K562 (cell line): ENCODE results near the gene ITPR1. TPM values are rescaled to one million over a fixed set of nuclear protein-coding genes. Genes with fewer than 3 reads are reported as not detected.

Experiments
- ATAC-seq: fragments of 200-7000 bp; cut with Tn5 transposase; 3 replicates; pipeline ENCODE4 v1.9.1; 2020; ENCODE audit warnings: moderate library complexity
- BruUV-seq: library from RNA; stranded (reverse); fragments of 400-500 nt; replicated peaks from 2 replicates; lab custom pipeline; 2021; lab: Mats Ljungman, UMichigan
- CTCF ChIA-PET: fragments of 300-600 bp; formaldehyde crosslinking; extraction: SDS; loops from one replicate; lab custom pipeline; 2021; ENCODE audit warnings: low intra/inter-chr PET ratio; lab: Yijun Ruan, JAX
- POLR2A ChIA-PET: fragments of 300-600, 350-650 bp; sonication (Branson Sonifier 250); formaldehyde crosslinking; extraction: SDS; loops from one replicate; lab custom pipeline; 2021; ENCODE audit warnings: antibody characterized with exemption, inconsistent platforms; lab: Yijun Ruan, JAX
- DNase-seq, 4 experiments: peaks; one replicate each; pipeline versions ENCODE4 v3.0.0 to v3.0.0-alpha.2; 2011 to 2018; ENCODE audit warnings: low spot score in 3 of 4, mixed read lengths in 3 of 4; ENCODE audit errors: extremely low read depth in 1 of 4
- FAIRE-seq: peaks from 2 replicates; lab custom pipeline; 2011; peaks lifted over from hg19 to GRCh38; lab: Jason Lieb, UNC
- H2AFZ ChIP-seq: 2 replicates; pipeline ENCODE4 v1.6.0; 2011; ENCODE audit warnings: low read depth, low read length, control low read depth, inconsistent platforms
- H3K27ac ChIP-seq: fragments of 200-600 bp; 3 replicates; pipeline ENCODE4 v1.8.0; 2011; ENCODE audit warnings: low read depth, mild to moderate bottlenecking, control low read depth, inconsistent platforms, low read length, moderate library complexity, mixed read lengths; ENCODE audit errors: extremely low read depth
- H3K27me3 ChIP-seq, 2 experiments: fragments of 300-600 bp in 1 of 2; 2 replicates in 1 of 2; 3 replicates in 1 of 2; pipeline versions ENCODE4 v1.6.0 to v1.8.0; 2011; ENCODE audit warnings: inconsistent platforms in 2 of 2, low read length in 2 of 2, mild to moderate bottlenecking in 1 of 2, mixed read lengths in 1 of 2, moderate library complexity in 1 of 2; ENCODE audit not compliant: control insufficient read depth in 2 of 2, insufficient read depth in 2 of 2
- H3K36me3 ChIP-seq: fragments of 300-600 bp; 3 replicates; pipeline ENCODE4 v1.8.0; 2011; ENCODE audit warnings: mild to moderate bottlenecking, low read length, inconsistent platforms; ENCODE audit not compliant: control insufficient read depth, insufficient read depth
- H3K4me1 ChIP-seq, 2 experiments: fragments of 200-600 bp in 1 of 2; replicated peaks in 1 of 2; 2 replicates in 1 of 2; 3 replicates in 1 of 2; pipeline versions ENCODE4 v1.5.1 to v1.8.0; 2011; ENCODE audit warnings: inconsistent platforms in 2 of 2, low read length in 2 of 2, mild to moderate bottlenecking in 1 of 2, mixed read lengths in 1 of 2, moderate library complexity in 1 of 2; ENCODE audit not compliant: control insufficient read depth in 2 of 2, insufficient read depth in 2 of 2
- H3K4me2 ChIP-seq: 2 replicates; pipeline ENCODE4 v1.6.1; 2011; ENCODE audit warnings: low read length, control low read depth, inconsistent platforms, mixed read lengths; ENCODE audit not compliant: insufficient read depth
- H3K4me3 ChIP-seq: fragments of 200-600 bp; sonication (generic), shearing (Covaris generic); 2 replicates; pipeline ENCODE4 v1.5.1; 2016; ENCODE audit warnings: control low read depth, inconsistent platforms
- H3K79me2 ChIP-seq: fragments of 200-600 bp; 3 replicates; pipeline ENCODE4 v1.8.0; 2011; ENCODE audit warnings: low read length, inconsistent platforms; ENCODE audit not compliant: control insufficient read depth, insufficient read depth
- H3K9ac ChIP-seq, 2 experiments: 2 replicates each; pipeline versions ENCODE4 v1.6.0 to v1.6.1; 2011; ENCODE audit warnings: low read depth in 2 of 2, low read length in 2 of 2, control low read depth in 1 of 2, inconsistent platforms in 1 of 2, mild to moderate bottlenecking in 1 of 2, mixed read lengths in 1 of 2; ENCODE audit not compliant: insufficient read depth in 1 of 2
- H3K9me1 ChIP-seq: one replicate; pipeline ENCODE4 v1.6.0; 2011; ENCODE audit warnings: inconsistent platforms, mild to moderate bottlenecking, low read length, moderate library complexity; ENCODE audit not compliant: control insufficient read depth, insufficient read depth
- H3K9me3 ChIP-seq: replicated peaks from 2 replicates; pipeline ENCODE4 v1.5.1; 2011; ENCODE audit warnings: low read depth, low read length, inconsistent platforms; ENCODE audit not compliant: control insufficient read depth, insufficient read depth
- H4K20me1 ChIP-seq: replicated peaks from 2 replicates; pipeline ENCODE4 v1.6.1; 2011; ENCODE audit warnings: low read length, inconsistent platforms, mixed read lengths; ENCODE audit not compliant: control insufficient read depth, insufficient read depth
- CAMTA2 ChIP-seq: fragments of 250-450 bp; sonication (Bioruptor Pico); conservative IDR thresholded peaks from 2 replicates; pipeline ENCODE4 v1.5.1; 2022
- CBX3 ChIP-seq, 2 experiments: IDR thresholded peaks; 1 replicate in 1 of 2; 2 replicates in 1 of 2; pipeline ENCODE4 v1.6.1; 2012; ENCODE audit warnings: inconsistent platforms in 2 of 2, low read length in 2 of 2, borderline replicate concordance in 1 of 2, control low read depth in 1 of 2
- HEY1 ChIP-seq: fragments of 250-450 bp; sonication (Bioruptor Pico); IDR thresholded peaks from 2 replicates; pipeline ENCODE4 v1.5.0; 2020; ENCODE audit warnings: mild to moderate bottlenecking, moderate library complexity, borderline replicate concordance
- KDM1A ChIP-seq, 2 experiments: fragments of 450-650 bp; IDR thresholded peaks; 2 replicates each; pipeline ENCODE4 v1.6.1; 2016; ENCODE audit warnings: mild to moderate bottlenecking in 2 of 2
- MYBL2 ChIP-seq, 2 experiments: fragments of 450-650 bp in 1 of 2; sonication (generic) in 1 of 2; formaldehyde crosslinking in 1 of 2; IDR thresholded peaks; 2 replicates each; pipeline versions ENCODE4 v1.6.1 to v1.8.1; 2017 to 2022; ENCODE audit warnings: borderline replicate concordance in 1 of 2, inconsistent platforms in 1 of 2, low read depth in 1 of 2, mild to moderate bottlenecking in 1 of 2, missing genetic modification reagents in 1 of 2, moderate library complexity in 1 of 2
- NFYB ChIP-seq: IDR thresholded peaks from 2 replicates; pipeline ENCODE4 v1.6.1; 2011; ENCODE audit warnings: mild to moderate bottlenecking, moderate library complexity; ENCODE audit not compliant: insufficient read length; ENCODE audit errors: extremely low read depth
- PHB2 ChIP-seq: fragments of 450-650 bp; IDR thresholded peaks from 2 replicates; pipeline ENCODE4 v1.6.1; 2017; ENCODE audit warnings: low read depth
- RBFOX2 ChIP-seq: fragments of 200-400 bp; formaldehyde crosslinking; IDR thresholded peaks from 2 replicates; pipeline ENCODE4 v1.6.1; 2017; ENCODE audit warnings: low read depth, mild to moderate bottlenecking, low read length, moderate library complexity
- RHOXF2B ChIP-seq: fragments of 250-450 bp; sonication (Bioruptor Pico); conservative IDR thresholded peaks from 2 replicates; pipeline ENCODE4 v1.5.1; 2021
- SMAD1 ChIP-seq: fragments of 150-350 bp; IDR thresholded peaks from 2 replicates; pipeline ENCODE4 v1.6.1; 2014; ENCODE audit warnings: low read length, low read depth; ENCODE audit not compliant: partially characterized antibody
- ZKSCAN8 ChIP-seq: fragments of 200-800 bp; sonication (Bioruptor generic); IDR thresholded peaks from 2 replicates; pipeline ENCODE4 v1.6.1; 2016; ENCODE audit warnings: missing genetic modification characterization, missing compliant biosample characterization
- WGBS: fragments of 100-300 bp; shearing (Covaris generic); methylation state at CpG from one replicate; pipeline ENCODE4 v1.1.6; 2016; ENCODE audit warnings: low coverage, mixed read lengths; ENCODE audit not compliant: insufficient coverage; ENCODE audit errors: missing lambda C conversion rate; 5-methylcytosine and 5-hydroxymethylcytosine counted together
- in situ Hi-C: fragments of 300-500 bp; cut with MboI; formaldehyde crosslinking; loops from 4 replicates; pipeline ENCODE4 v1.15.0; 2018; ENCODE audit warnings: inconsistent platforms, mixed read lengths
- intact Hi-C: fragments of 100-400 bp; cut with micrococcal nuclease; formaldehyde crosslinking; loops from 2 replicates; pipeline ENCODE4 v1.14.2; 2022
- polyA plus RNA-seq, 8 experiments: library from polyadenylated mRNA; depleted of rRNA in 4 of 8; stranded (reverse) in 5 of 8; unstranded in 3 of 8; fragments of >200 nt; fragmentation: Nextera tagmentation in 2 of 8; fragmentation: Illumina TruSeq in 1 of 8; extraction: Ambion mirVana in 2 of 8; extraction: Trizol in 1 of 8; gene quantifications; 2 replicates each; pipeline versions ENCODE4 v1.2.1 to v1.2.3, GENCODE V29; 2011 to 2014; ENCODE audit warnings: inconsistent platforms in 1 of 8, missing spikeins in 1 of 8
- total RNA-seq, 7 experiments: library from RNA; depleted of rRNA in 6 of 7; stranded (reverse); fragments of >200 nt in 6 of 7; fragmentation: Illumina TruSeq in 2 of 7; extraction: Trizol in 2 of 7; gene quantifications; 2 replicates each; pipeline versions ENCODE4 v1.2.1 to v1.2.3, GENCODE V29; 2011 to 2021; ENCODE audit warnings: low replicate concordance in 1 of 7
- TF ChIP-seq, protein P1 (sequence below): fragments of 250-450 bp; sonication (Bioruptor Pico); IDR thresholded peaks from 2 replicates; pipeline ENCODE4 v1.6.1; 2021; ENCODE audit warnings: mild to moderate bottlenecking
- TF ChIP-seq, protein P2 (sequence below): sonication (generic); formaldehyde crosslinking; IDR thresholded peaks from 2 replicates; pipeline ENCODE4 v1.8.1; 2023; ENCODE audit warnings: mild to moderate bottlenecking, missing genetic modification reagents
- TF ChIP-seq, protein P3 (sequence below): fragments of 450-650 bp; formaldehyde crosslinking; IDR thresholded peaks from 2 replicates; pipeline ENCODE4 v1.4.0; 2020; ENCODE audit warnings: mild to moderate bottlenecking, moderate library complexity
- TF ChIP-seq, protein P4 (sequence below): IDR thresholded peaks from 3 replicates; pipeline ENCODE4 v1.6.1; 2011; ENCODE audit warnings: borderline replicate concordance, mild to moderate bottlenecking; ENCODE audit not compliant: insufficient read length, insufficient read depth

Gene ITPR1
- total and polyA plus RNA-seq, 9 of the 15 experiments (the other 6 are each of a cell fraction or from before 2014, with no cell fraction given): 22.4 to 40.0 (median 27.4) TPM

DNA sequence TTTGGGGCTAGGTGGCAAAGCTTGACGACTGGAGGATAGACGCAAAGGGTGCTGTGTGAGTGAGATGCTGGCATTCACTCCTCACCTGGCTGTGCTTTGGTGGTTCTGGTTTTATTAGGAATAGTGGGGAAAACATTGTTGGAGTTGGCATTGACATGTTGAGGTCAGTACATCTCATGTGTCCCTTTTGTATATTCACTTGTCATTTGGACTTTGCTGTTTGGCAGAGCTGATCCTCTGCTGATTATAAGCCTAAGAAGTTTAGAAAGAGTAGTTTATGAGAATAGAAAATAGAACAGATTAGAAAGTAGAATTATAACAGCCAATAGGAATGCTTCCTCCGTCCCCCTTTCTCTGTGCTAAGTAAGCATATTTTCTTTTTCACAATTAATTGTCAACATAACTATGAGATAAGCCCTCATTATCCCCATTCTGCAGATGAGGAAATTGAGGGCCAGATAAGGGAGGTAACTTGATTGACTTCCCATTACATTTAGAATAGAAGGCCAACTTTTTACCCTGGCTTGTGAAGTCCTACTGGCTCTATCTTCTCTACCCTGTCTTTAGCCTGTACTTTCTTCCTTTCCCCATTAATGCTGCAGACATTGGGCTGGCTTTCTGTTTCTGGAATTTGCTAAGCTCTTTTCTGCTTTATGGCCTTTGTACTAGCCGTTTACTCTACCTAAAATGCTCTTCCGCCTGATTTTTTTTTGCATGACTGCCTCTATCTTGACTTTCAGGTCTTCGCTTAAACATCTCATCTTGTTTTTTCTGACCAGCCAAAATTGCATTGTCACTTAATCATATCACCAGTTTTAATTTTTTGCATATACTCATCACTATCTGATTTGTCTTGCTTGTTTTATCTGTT is 12.8 kb downstream of the ITPR1 start:
- H4K20me1 ChIP-seq: no peaks in the 10 kb centered on the region; the same call in 1 of the 2 replicates
- no peak for DNase-seq
- peaks cover 15 to 55% of the 10 kb centered on the region in 2 experiments for H3K4me1 ChIP-seq
- H3K9me1 ChIP-seq: no peaks in the 10 kb centered on the region
- CTCF ChIA-PET: no interaction called here
- intact Hi-C loops (no loop called here), in situ Hi-C loops (no loop called here)
- H3K36me3 ChIP-seq: peaks cover 8% of the 10 kb centered on the region; the same call in 2 of the 3 replicates
- no peak for FAIRE-seq
- H3K27me3 ChIP-seq: no peaks in the 10 kb centered on the region
- POLR2A ChIA-PET: interaction anchor here (0.9 to 10.9 kb wide), 6 partner anchors 8 to 78 kb away, joined by 4 to 220 read pairs (median 14); partner anchors contain the start of gene ITPR1
- no peaks in the 10 kb centered on the region for H3K9me3 ChIP-seq
- no peak; the same call in 1 of the 3 replicates for ATAC-seq
- 47% methylated on average over 6 of the region's 6 CpGs for WGBS
- peak overlapping the region; percentile 5; the same call in 1 of the 2 replicates for H2AFZ ChIP-seq
- H3K4me3 ChIP-seq: no peak overlapping the region
- H3K79me2 ChIP-seq: peaks cover 11% of the 10 kb centered on the region; the same call in 1 of the 3 replicates
- H3K4me2 ChIP-seq: peak overlapping the region; percentile 8; the same call in 1 of the 2 replicates
- H3K27ac ChIP-seq: peak overlapping the region; percentile 4; the same call in 1 of the 3 replicates
- no TSS peak for BruUV-seq
- H3K9ac ChIP-seq: 0 out of 4 replicates have a peak overlapping the region, but pooled peaks of 1 of the 2 experiments have one; percentile 5
- TF ChIP-seq RHOXF2B: no peak
- no peak for TF ChIP-seq RBFOX2
- TF ChIP-seq NFYB: no peak
- TF ChIP-seq, protein P1, sequence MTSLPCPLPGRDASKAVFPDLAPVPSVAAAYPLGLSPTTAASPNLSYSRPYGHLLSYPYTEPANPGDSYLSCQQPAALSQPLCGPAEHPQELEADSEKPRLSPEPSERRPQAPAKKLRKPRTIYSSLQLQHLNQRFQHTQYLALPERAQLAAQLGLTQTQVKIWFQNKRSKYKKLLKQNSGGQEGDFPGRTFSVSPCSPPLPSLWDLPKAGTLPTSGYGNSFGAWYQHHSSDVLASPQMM (CRISPR knock-in tag): no peak
- TF ChIP-seq MYBL2 (IDR thresholded peaks at IDR 0.05; ENCODE audit: low read depth): no peak
- no peak for TF ChIP-seq MYBL2 (CRISPR knock-in tag; IDR thresholded peaks at IDR 0.05; ENCODE audit: borderline replicate concordance)
- TF ChIP-seq, protein P2, sequence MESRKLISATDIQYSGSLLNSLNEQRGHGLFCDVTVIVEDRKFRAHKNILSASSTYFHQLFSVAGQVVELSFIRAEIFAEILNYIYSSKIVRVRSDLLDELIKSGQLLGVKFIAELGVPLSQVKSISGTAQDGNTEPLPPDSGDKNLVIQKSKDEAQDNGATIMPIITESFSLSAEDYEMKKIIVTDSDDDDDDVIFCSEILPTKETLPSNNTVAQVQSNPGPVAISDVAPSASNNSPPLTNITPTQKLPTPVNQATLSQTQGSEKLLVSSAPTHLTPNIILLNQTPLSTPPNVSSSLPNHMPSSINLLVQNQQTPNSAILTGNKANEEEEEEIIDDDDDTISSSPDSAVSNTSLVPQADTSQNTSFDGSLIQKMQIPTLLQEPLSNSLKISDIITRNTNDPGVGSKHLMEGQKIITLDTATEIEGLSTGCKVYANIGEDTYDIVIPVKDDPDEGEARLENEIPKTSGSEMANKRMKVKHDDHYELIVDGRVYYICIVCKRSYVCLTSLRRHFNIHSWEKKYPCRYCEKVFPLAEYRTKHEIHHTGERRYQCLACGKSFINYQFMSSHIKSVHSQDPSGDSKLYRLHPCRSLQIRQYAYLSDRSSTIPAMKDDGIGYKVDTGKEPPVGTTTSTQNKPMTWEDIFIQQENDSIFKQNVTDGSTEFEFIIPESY: no peak
- peak; percentile 16; the same call in 1 of the 2 replicates for TF ChIP-seq ZKSCAN8 (CRISPR knock-in tag)
- TF ChIP-seq KDM1A (IDR thresholded peaks at IDR 0.05): peak; percentile 79 to 89
- TF ChIP-seq, protein P3, sequence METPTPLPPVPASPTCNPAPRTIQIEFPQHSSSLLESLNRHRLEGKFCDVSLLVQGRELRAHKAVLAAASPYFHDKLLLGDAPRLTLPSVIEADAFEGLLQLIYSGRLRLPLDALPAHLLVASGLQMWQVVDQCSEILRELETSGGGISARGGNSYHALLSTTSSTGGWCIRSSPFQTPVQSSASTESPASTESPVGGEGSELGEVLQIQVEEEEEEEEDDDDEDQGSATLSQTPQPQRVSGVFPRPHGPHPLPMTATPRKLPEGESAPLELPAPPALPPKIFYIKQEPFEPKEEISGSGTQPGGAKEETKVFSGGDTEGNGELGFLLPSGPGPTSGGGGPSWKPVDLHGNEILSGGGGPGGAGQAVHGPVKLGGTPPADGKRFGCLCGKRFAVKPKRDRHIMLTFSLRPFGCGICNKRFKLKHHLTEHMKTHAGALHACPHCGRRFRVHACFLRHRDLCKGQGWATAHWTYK: peak; percentile 17; the same call in 1 of the 2 replicates
- no peak for TF ChIP-seq HEY1 (CRISPR knock-in tag)
- TF ChIP-seq CBX3 (IDR thresholded peaks at IDR 0.05; ENCODE audit: borderline replicate concordance in 1 of 2, low read length in 2 of 2): 0 out of 3 replicates have a peak, but pooled peaks of 1 of the 2 experiments have one; percentile 57
- TF ChIP-seq SMAD1: no peak
- TF ChIP-seq, protein P4, sequence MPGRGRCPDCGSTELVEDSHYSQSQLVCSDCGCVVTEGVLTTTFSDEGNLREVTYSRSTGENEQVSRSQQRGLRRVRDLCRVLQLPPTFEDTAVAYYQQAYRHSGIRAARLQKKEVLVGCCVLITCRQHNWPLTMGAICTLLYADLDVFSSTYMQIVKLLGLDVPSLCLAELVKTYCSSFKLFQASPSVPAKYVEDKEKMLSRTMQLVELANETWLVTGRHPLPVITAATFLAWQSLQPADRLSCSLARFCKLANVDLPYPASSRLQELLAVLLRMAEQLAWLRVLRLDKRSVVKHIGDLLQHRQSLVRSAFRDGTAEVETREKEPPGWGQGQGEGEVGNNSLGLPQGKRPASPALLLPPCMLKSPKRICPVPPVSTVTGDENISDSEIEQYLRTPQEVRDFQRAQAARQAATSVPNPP: no peak
- no peak for TF ChIP-seq PHB2
- TF ChIP-seq CAMTA2 (CRISPR knock-in tag): no peak
